RPMI7951 (cell line): ENCODE data around the gene ZFHX2. TPM values are rescaled to one million over a fixed set of nuclear protein-coding genes. Genes with fewer than 3 reads are reported as not detected.

Experiments
- DNase-seq: peaks from one replicate; pipeline ENCODE4 v3.0.0-alpha.2; 2012; ENCODE audit warnings: low read depth
- total RNA-seq: library from RNA; depleted of rRNA; stranded (reverse); fragments of >200 nt; shearing (Covaris generic); gene quantifications from 2 replicates; pipeline ENCODE4 v1.2.3, GENCODE V29; 2014

ZFHX2 gene
- total RNA-seq, 1 experiment from 2014 or later: not detected

GRCh38 chr14:23520899-23521533, 30.5 kb downstream of the ZFHX2 start:
- no peak for DNase-seq

DNA sequence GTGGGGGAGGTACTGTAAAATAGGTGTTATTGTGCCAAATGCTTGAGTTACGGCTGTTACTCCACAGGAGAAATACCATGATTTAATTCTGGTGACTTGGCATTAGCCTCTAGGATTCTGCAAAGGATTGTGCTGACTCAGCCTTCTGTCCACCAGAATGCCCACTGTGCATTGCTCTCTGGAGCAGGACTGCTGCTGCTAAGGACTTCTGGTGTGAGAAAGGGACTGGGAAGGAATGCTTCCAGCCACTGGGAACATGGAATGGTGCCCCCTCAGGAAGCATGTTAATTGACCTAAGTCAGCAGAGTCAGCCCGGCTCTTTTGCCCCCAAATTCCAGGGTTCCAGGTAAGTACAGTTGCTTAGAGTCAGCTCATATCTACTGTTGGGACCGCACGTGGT, 32.9 kb downstream of the ZFHX2 start:
- DNase-seq: no peak

GRCh38 chr14:23517650-23518326, 33.8 kb downstream of the ZFHX2 start:
- DNase-seq: no peak

DNA sequence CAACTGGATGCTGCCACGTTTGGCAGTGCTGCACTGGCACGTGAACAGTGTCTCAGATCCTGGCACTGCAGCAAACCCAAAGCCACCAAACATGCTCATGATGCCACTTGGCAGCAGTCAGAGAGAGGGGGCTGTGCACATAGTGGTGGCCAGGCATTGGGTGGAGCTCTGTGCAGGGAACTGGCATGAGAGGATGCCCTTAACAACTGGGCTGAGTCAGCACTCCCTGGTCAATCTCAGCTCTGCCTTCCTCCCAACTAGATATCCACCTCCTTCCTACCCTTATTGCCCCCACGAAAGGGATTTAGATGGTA, 37.0 kb downstream of the ZFHX2 start:
- DNase-seq: no peak

GRCh38 chr14:23513818-23514643, 37.5 kb downstream of the ZFHX2 start:
- DNase-seq: no peak

DNA sequence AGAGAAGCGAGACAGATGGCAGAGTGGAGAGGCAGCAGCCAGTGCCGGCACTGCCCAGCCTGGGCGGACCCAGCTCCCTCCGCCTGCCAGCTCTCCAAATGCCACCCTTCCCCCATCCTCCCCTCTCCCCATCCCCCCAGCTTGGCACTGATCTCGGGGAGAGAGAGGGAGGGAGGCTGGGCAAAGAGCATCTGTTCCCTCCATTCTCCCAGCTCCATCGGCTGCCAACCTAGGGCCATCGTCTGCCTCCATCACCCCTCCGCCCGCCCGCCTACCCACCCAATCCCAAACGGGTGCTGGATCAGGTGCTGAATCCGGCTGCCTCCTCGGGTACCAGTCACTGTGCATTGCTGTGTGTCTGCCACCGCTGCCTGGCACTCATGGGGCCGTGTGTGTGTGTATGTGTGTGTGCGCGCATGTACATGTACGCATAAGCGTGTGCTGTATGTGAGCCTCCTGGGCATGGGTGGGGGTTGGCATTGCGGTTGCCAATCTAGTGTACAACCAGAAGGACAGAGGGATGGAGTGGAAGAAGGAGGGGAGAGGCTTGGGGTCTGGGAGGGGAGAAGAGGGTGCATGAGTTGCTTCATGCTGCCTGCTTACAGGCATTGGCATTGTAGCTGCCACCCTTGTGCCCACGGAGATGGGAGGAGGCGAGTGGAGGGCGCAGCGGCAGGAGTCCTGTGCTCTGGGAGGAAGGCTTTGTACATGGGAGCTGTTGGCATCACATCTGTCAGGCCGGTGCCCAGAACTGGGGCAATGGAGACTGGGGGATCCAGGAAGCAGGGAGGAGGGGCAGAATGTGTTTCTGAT, 38.4 kb downstream of the ZFHX2 start:
- DNase-seq: no peak

DNA sequence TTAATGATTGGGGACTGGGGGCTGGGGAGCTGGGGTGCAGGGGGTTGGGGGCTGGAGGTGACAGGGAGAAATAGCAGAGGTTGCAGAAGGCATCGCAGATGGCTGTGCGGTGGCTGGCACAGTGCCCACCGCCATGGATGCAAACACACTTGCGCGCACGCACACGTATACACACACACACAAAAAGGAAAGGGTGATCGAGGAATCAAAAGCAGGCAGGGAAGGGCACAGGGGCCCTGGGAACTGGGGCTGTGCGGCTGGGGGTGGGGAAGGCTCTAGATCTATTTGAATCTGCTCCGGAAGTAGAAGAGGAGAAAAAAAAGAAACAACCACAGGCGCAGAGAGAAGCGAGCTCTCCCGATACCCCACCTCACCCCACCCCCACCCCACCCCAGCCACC, 39.4 kb downstream of the ZFHX2 start:
- DNase-seq: no peak

DNA sequence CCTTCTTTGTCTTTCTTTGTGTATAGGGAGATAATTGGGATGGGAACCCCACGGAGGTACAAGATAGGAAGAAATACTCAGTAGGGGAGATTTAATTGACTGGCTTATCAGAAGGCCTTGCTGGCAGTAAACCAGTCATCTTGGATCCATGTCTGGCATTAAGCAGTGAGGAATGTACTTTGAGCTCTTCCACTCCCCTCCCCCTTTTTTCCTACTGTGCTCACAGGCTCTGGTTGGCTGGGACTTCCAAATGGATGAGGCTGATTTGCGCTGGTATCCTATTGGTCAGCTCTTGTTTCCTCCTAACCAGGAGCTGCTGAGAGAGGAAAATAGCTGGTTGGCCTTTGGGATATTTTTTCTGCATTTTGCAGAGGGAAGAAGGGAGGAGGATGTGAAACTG, 57.3 kb downstream of the ZFHX2 start:
- no peak for DNase-seq

DNA sequence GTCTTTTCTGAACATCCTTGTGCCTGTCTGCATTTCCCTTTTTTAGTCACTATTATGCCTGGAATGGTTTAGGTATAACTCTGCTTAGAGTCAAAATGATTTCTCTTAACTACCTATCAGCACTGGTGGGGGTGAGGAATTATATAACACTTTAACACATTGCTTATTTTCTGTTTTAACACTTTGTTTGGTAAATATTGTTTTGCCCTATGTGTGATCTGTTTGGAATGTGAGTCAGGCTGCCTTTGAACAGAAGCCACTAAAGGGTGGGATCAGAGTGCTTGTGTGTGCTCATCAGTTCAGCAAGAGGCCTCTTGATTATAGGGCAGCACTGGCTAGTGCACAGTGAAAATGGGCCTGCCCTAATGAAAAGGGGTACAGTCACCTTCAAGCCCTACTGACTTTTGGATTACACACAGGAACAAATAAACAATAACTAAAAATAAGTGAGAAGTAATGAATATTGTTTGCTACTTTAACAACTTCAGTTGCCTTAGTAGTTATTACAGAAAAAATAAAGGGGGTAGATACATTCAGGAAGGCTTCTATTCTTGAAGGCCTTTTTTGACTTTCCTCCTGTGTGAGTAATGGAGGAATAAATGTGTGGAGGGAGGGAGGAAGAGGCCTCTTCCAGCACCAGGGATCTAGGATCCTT, 58.8 kb downstream of the ZFHX2 start:
- DNase-seq: no peak

DNA sequence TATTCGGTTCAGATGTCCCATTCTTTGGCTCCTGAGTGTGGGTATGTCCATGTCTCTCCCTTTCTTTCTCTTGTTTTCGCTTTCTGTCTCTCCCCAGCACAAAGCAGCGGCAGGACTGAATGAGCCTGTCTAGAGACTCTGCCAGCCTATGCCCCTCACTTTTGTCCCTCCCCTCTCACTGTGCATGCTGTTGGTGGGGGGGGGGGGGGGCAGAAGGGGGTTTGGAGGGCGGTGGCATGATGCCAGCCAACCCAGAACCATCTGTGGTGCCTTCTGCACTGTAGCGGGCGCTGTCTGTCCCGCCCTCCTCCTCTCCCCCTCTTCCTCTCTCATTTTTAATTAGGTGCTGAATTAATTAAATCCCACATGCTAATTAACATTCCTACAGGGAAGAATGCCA, 64.3 kb downstream of the ZFHX2 start:
- DNase-seq: no peak

DNA sequence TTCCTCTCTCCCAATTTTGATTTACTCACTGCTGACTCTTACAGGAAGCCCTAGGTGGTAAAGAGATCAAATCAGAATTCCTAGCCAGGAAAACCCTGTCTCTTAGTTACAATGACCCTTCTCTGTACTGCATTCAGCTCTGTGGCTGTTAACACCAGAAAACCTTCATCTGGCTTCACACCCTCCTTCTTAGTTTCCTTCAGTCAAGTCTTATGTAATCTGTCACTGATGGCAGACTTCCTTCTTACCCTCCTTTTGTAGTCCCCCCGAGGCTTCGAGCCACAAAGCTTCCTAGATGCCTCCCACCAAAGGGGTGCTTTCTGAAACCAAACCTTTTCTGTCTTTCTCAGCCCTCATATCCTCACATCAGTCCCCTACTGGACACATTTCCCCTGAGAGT, 65.5 kb downstream of the ZFHX2 start:
- DNase-seq: no peak

DNA sequence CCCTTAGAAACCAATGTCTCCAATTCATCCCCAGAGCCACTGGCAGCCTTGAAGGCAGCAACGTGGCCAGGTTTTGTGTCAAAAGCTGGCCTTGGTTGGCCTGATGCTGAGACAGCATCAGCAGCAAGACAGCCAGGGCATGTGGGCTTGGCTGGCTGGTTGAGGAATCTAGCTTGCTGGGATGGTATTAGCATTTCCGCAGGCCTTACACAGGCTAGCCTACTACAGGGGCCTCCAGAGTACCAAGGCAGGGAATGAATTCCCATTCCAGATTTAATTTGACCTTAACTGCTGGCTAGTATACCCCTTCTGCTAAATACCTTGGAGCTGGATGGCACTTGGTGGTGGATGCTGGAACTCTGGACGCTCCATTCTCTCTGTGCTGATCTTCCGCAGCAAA, 66.2 kb downstream of the ZFHX2 start:
- no peak for DNase-seq

- peak; percentile 6 for DNase-seq
These were observed 68.2 kb downstream of the ZFHX2 start for GRCh38 chr14:23483236-23483854.

DNA sequence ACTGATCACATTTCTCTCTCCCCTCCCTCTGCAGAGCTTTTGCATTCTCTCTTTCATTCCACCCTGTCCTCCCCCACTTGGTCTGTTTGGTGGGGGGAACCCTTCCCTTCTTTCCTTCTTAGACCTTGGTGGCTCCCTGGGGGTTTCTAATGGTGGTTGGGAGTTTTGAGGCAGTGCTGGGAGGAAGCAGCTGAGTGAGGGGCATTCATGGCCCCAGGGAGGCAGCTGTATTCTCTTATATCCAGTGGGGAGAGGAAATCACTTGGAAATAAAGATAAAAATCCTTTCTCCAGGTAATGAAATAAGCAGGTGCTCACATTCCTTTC, 68.8 kb downstream of the ZFHX2 start:
- DNase-seq: no peak

DNA sequence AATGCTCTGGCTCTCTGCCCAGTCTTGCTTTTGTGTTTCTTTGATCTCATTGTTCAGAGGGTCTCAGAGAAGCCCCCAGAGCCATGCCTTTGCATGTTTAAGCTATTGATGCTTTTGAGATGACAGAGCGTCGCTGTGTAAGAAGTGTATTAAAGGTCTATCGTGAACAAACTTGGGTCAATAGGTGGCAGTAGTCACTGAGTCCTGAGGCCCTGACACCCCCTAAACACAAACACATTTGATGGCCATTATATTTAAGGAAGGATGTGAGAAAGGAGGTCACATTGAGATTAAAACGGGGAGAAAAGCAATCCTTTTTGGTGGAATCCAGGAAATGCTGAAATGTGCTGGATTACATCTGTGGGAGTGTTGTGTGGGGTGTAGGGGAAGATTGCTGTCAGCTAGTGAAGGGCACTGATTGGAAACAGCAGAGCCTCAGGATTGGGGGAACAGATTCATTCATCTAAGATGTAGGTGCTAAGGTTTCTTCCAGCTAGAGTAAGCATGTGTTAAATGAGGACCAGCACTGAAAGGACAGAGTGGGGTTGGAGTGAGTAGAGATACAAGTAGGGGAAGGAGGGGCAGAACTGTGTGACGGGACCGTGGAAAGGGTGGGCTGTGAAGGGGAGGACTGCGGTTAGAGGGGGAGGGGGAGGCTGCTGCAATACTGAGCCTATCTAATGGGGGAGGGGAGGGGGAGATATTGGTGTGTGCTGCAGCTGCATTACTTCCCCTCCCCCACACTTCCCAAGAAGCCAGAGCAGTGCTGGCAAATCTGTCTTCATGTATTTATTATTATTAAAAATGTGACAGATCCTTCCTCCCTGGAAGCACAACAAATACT, 69.4 kb downstream of the ZFHX2 start:
- DNase-seq: no peak

GRCh38 chr14:23481362-23481970, 70.1 kb downstream of the ZFHX2 start:
- peak; percentile 10 for DNase-seq

DNA sequence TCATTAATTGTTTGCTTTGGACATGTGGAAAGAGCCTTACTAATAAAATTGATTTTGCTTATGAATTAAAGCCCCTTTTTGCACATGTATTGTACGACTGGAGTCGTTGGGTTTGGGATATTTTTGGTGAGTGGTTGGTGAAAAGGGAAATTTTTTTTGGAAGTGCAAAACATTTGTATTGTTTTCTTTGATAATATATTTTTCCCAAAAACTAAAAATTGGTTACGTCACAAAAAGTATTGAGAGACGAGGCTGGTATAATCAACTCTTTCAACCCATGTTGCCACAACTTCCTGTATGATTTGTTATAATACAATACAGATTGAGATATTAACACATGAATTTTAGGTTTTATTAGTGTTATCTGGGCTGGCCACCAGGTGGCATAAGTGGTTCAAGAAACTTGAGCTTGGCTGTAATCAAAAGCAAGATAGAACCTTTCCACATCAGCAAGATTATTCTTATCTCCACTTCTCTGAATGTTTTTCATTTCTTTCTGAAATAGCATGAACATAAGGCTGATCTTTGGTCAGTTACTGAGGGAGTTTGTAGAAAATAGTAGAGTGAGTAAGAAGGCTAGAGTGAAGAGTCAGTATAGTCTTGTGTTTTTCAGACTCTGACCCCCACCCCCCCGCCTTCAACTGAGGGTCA, 73.3 kb downstream of the ZFHX2 start:
- peak; percentile 42 for DNase-seq

GRCh38 chr14:23470947-23471346, 80.6 kb downstream of the ZFHX2 start:
- DNase-seq: no peak
